SHP77 (cell line): Measurements from ENCODE around the gene GNG13.

Experiments used
- DNase-seq, 2 experiments: peaks; one replicate each; lab custom pipeline; 2025; lab: John Stamatoyannopoulos, UW

The GNG13 gene

GRCh38 chr16:794091-794822 is 6.3 kb downstream of the GNG13 start:
- DNase-seq = no peak

- no peak for DNase-seq
Measured at GRCh38 chr16:793414-793813, 7.1 kb downstream of the GNG13 start.

- DNase-seq = no peak
Measured at GRCh38 chr16:792221-792995, 8.1 kb downstream of the GNG13 start.

GRCh38 chr16:791131-791530 is 9.4 kb downstream of the GNG13 start:
- no peak for DNase-seq

- no peak for DNase-seq
Measured at GRCh38 chr16:790086-790485, 10.4 kb downstream of the GNG13 start.

- DNase-seq = no peak
Measured at GRCh38 chr16:789191-789850, 11.2 kb downstream of the GNG13 start.

- DNase-seq = peak; percentile 79 to 84
Measured at GRCh38 chr16:788399-789126, 12.0 kb downstream of the GNG13 start, which contains the start of gene CHTF18. CHTF18 (plus strand) TSS chr16:788620; CDS start chr16:788685, 65 bp downstream.

- no peak for DNase-seq
Measured at GRCh38 chr16:787978-788398, 12.5 kb downstream of the GNG13 start, which contains the start of gene RPUSD1. RPUSD1 (minus strand) TSS chr16:788381; CDS start chr16:787737, 644 bp downstream.

GRCh38 chr16:787321-787966 is 13.1 kb downstream of the GNG13 start:
- DNase-seq = no peak

GRCh38 chr16:785563-786535 is 14.7 kb downstream of the GNG13 start:
- DNase-seq = peak in 1 of 2 experiments; percentile 58

GRCh38 chr16:784431-784830 is 16.1 kb downstream of the GNG13 start:
- DNase-seq = no peak

GRCh38 chr16:783404-784161 is 17.0 kb downstream of the GNG13 start:
- no peak for DNase-seq

- DNase-seq = no peak
Measured at GRCh38 chr16:782766-783403, 17.6 kb downstream of the GNG13 start.

- no peak for DNase-seq
Measured at GRCh38 chr16:782258-782657, 18.3 kb downstream of the GNG13 start.

- DNase-seq = no peak
Measured at GRCh38 chr16:781346-782010, 19.1 kb downstream of the GNG13 start.

- DNase-seq = no peak
Measured at GRCh38 chr16:780296-780695, 20.2 kb downstream of the GNG13 start.

- no peak for DNase-seq
Measured at GRCh38 chr16:779561-779960, 21.0 kb downstream of the GNG13 start.

- DNase-seq = no peak
Measured at GRCh38 chr16:778909-779527, 21.5 kb downstream of the GNG13 start.
